ENCODE results near the gene ZDHHC4.
A peak's percentile ranks its signal among the peaks of the same experiment; 100 is the strongest.

ZDHHC4 gene

GRCh38 chr7:6604458-6604857 is 27.2 kb downstream of the ZDHHC4 start:
- peak in 1 of 56 donors; percentile 3 for DNase-seq

- no peak for DNase-seq
These were observed 29.8 kb downstream of the ZDHHC4 start for GRCh38 chr7:6606866-6607583.

DNA sequence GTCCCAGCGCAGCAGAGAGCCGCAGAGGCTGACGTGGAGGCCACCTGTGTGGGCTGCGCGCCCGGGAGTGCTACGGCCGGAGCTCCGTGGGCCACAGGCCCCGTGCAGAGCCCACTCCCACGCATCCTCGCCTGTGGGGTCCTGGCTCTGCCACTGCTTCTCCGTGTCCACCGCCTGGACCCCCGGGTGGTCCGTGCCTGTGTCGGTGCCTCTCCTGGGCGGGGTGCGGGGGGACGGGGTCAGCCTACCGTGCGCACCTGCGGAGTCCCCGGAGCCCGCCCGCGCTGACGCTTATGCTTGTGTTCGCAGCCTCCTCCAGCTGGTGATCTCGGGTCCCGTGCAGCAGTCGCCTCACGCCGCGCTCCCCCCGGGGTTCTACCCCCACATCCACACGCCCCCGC is 30.4 kb downstream of the ZDHHC4 start:
- DNase-seq = no peak

DNA sequence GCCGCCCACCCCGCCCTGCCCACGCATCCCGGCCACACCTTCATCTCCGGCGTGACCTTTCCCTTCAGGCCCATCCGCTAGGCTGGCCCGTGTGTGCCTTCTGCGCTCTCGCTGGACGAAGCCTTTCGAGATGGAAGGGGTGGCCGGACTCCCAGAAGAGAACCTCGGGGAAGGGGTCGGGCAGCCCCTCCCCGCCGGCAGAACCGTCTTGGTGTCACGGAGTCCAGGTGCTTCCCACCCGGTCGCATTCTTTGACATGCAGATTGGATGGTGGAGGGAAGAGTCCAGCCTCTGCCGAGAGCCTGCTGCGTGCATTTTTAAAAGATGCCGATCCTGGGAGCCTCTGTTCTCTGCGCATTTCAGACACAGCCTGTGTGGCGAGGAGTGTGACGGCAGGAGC is 30.8 kb downstream of the ZDHHC4 start:
- no peak for DNase-seq

DNA sequence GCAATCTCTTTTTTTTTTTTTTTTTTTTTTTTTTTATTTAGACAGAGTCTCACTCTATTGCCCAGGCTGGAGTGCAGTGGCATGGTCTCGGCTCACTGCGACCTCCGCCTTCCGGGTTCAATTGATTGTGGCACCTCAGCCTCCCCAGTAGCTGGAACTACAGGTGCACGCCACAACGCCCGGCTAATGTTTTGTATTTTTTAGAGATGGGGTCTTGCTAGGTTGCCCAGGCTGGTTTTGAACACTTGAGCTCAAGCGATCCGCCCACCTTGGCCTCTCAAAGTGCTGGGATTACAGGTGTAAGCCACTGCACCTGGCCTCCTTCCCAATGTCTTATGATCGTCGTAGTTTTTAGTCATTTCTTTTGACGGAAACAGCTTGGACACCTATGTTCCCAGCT is 31.5 kb downstream of the ZDHHC4 start:
- DNase-seq = no peak

DNA sequence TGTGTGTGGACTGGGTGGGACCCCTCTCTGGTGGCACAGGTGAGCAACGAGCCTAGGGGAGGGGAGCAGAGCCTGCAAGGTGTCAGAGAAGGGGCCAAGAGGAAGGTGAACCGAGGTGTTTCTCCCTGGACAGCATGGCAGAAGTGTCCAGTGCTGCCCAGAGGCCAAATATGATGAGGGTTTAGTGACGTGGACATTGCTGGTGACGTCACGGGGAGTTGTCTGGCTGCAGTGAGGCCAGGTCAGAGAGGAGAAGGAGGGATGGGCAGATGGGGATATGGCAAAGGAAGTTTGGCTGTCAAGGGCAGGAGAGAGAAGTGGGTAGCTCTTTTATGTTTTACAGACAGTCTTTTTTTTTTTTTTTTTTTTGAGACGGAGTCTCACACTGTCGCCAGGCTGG is 35.6 kb downstream of the ZDHHC4 start:
- no peak for DNase-seq

GRCh38 chr7:6613706-6614105 is 36.5 kb downstream of the ZDHHC4 start:
- DNase-seq = no peak

DNA sequence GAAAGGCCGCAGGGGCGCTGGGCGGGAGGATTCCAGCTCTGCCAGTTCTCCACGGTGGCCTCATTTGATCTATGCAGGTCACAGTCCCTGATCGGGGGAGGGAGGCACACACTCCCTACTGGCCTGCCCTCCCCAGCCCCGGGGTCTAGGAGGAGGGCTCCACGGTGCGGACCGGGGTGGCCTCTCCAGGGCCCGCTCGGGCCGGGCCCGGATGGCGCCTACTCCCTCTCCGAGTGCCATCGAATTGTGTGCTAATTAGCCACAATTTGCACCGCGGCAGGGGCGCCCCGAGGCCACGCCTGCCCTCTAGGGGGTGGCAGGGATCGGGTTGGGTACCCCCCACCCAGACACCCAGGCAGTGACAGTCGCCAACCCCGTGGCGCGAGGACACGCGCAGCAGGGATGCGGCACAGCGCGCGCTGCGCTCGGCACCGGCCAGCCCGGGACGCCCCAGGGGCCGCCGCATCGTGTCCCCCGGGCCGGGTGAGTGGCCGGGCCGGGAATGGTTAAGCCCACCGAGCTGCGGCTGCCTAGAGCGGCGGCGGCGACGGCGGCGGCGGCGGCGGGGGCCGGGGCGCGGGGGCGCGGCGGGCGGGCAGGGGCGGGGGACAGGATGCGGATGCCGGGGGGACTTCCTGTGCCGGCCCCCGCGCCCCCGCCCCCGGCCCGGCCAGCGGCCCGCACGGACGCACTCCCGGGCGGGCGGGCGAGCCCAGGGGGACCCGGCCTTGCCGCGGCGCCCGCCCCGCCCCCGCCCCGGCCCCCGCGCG is 37.9 kb downstream of the ZDHHC4 start, which contains the start of gene ZNF853:
Gene ZNF853 (plus strand): TSS at position 658 of the 770 bp plus-strand sequence. CDS start 565 bp downstream, outside the sequence.
- DNase-seq = peak in 23 of 56 donors; percentile 5 to 57 (median 26)

DNA sequence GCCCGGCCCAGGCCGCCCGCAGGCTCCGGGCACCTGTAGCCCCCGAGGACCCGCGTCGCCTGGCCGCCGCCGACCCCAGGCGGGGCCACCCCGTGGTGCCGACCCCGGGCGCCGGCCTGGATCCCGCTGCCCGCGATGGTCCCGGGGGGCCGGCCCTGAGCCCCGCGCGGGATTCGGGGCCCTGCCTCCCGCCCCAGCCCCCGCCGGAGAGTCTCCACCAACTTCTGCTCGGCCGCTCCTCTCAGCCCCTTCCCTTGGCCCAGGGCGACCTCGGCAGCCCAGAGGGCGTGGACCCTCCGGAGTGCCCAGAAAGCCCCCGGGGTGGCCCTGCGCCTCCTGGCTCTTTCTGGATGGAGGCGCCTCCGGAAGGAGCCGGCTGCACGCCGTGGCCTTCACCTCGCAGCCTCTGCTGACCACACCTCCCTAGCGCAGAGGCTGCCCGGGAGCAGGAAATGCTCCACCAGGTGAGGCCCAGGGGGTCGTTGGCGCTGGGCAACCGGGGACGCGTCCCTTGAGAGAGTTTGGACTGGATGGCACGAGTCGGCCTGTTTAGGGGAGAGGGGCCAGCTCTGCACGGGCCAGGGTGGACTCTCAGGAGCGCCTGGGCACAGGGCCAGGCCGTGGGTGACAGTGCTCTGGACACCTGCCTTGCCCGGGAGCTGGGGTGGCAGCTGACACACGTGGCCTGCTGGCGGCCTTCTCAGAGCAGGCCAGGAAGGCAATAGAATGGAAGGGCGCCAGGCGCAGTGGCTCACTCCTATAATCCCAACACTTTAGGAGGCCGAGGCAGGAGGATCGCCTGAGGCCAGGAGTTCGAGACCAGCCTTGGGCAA is 38.7 kb downstream of the ZDHHC4 start:
- peak in 2 of 56 donors; percentile 9 to 37 for DNase-seq

DNA sequence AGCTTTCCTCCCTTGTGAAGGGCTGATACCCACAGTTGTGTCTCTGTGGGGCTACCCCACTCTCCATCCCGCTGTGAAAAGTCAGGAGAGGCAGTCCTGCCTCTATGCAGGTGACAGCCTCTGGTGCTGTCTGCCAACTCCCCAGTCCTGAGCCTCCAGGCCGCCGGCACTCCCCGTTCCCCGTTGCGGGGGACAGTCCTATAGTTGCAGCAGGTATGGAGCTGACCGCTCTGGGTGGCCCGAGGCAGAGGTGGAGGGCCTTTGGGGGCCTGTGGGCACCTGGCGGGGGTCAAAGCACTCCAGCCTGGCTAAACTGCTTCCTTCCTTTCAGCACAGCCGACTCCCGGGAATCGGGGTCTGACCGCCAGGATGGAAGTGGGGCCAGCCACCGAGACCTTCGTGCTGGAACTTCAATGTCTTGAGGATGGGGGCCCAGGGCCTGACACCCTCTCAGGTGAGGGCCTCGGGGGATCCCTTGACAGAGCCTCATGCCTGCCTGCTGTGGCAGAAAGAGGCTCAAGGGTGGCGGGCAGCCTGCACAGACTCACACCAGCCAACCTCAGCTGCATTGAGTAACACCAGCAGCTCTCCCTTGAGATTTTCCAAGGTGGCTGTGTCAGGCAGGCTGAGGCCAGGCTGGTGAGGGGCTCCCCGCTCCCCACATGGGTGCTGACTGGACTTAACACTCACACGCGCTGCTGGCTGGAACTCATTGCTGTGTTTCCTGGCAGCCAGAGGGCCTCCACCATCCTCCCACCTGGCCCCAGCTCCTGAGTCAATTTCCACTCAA is 39.8 kb downstream of the ZDHHC4 start:
- DNase-seq = no peak

- DNase-seq = no peak
These were observed 41.4 kb downstream of the ZDHHC4 start for GRCh38 chr7:6618621-6619020.

DNA sequence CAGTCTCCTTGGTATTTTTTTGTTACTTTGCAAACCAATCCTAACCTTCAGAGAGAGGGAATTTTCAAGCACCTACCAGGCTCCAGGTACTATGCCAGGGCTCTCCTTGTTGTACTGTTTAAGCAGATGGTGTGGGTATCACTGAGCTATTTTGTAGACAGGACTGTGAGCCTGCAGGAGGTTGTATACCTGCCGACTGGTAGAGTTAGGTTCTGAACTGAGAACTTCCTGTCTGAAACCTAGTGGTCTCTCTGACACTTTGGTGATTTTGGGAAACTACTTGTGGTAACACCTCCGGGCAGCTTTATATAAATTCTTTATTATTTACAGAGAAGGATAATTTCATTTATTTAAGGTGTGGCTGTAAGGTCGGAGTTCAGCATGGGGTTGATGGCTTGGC is 42.7 kb downstream of the ZDHHC4 start:
- no peak for DNase-seq

DNA sequence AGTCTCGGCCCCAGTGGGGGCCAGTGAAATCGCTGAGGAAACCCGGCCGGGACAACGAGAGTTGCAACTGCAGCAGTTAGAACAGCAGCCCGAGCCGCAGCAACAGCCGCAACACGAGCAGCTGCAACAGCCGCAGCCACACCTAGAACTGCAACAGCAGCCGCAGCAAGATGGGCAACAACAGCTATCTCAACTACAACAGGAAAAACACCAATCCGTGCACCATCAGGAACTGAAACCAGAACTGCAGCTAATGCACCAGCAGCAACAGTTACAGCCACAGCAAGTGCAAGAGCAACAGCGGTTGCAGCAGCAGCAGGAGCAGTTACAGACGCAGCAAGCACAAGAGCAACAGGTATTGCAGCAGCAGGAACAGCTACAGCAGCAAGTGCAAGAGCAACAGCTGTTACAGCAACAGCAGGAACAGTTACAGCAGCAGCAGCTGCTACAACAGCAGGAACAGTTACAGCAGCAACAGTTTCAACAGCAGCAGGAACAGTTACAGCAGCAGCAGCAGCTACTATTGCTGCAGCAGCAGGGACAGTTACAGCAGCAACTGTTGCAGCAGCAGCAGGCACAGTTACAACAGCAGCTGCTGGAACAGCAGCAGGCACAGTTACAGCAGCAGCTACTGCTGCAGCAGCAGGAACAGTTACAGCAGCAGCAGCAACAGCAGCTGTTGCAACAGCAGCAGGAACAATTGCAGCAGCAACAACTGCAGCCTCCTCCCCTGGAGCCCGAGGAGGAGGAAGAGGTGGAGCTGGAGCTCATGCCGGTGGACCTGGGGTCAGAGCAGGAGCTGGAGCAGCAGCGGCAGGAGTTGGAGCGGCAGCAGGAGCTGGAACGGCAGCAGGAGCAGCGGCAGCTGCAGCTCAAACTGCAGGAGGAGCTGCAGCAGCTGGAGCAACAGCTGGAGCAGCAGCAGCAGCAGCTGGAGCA is 44.2 kb downstream of the ZDHHC4 start:
- no peak for DNase-seq

GRCh38 chr7:6622134-6622710 is 45.0 kb downstream of the ZDHHC4 start:
- DNase-seq = no peak

- DNase-seq = no peak
These were observed 46.5 kb downstream of the ZDHHC4 start for GRCh38 chr7:6623589-6624245.

DNA sequence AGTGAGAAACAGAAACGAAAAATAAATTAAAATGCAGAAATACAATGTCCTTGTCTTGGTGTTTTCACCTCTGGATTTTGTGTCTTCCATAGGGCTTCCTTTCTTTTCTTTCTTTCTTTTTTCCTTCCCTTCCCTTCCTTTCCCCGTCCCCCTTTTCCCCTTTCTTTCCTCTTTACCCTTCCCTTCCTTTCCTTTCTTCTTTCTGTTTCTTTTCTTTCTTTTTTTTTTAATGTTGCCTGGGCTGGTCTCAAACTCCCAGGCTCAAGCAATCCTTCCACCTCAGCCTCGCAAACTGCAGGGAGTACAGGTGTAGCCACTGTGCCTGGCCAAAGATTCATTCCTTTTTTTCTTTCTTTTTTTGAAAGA is 47.0 kb downstream of the ZDHHC4 start:
- DNase-seq = no peak

GRCh38 chr7:6628045-6628444 is 50.8 kb downstream of the ZDHHC4 start:
- no peak for DNase-seq

- DNase-seq = no peak
These were observed 53.0 kb downstream of the ZDHHC4 start for GRCh38 chr7:6630007-6630849.

Data from amygdala (tissue), 56 donors.